B cell (primary cell): Measurements from ENCODE around the gene VPS39. TPM values are rescaled to one million over a fixed set of nuclear protein-coding genes. Genes with fewer than 3 reads are reported as not detected.

Experiments used
- ATAC-seq: fragments of 200-7000 bp; cut with Tn5 transposase; one replicate; pipeline ENCODE4 v1.10.0; 2021; ENCODE audit warnings: low read depth, mild to moderate bottlenecking, moderate number of reproducible peaks, moderate library complexity
- CTCF ChIA-PET: fragments of 350-600 bp; sonication (Branson Sonifier 250); formaldehyde crosslinking; loops from one replicate; lab custom pipeline; 2021; ENCODE audit warnings: antibody characterized with exemption, inconsistent platforms; lab: Charles Lee
- POLR2A ChIA-PET: fragments of 350-600 bp; sonication (Branson Sonifier 250); formaldehyde crosslinking; loops from one replicate; lab custom pipeline; 2021; ENCODE audit warnings: antibody characterized with exemption; lab: Charles Lee
- DNase-seq: peaks from one replicate; pipeline ENCODE4 v3.0.0; 2013
- H2AFZ ChIP-seq: 2 replicates; pipeline ENCODE4 v1.6.1; 2012; ENCODE audit warnings: mild to moderate bottlenecking, low read depth, low read length; ENCODE audit not compliant: insufficient read depth, poor library complexity, severe bottlenecking
- H3K27ac ChIP-seq, 2 donors: 1 replicate in 1 of 2; 2 replicates in 1 of 2; pipeline ENCODE4 v1.5.1; 2012 to 2013; ENCODE audit warnings: low read length in 2 of 2, mild to moderate bottlenecking in 2 of 2, moderate library complexity in 1 of 2
- H3K27me3 ChIP-seq, 4 experiments: fragments of 200-600 bp in 1 of 4; sonication (generic) in 1 of 4; replicated peaks in 1 of 4; 1 replicate in 2 of 4; 2 replicates in 2 of 4; pipeline versions ENCODE4 v1.6.1 to v1.7.0; 2013 to 2016; ENCODE audit warnings: low read length in 3 of 4, mild to moderate bottlenecking in 2 of 4, mixed read lengths in 1 of 4, moderate library complexity in 1 of 4; ENCODE audit not compliant: insufficient read depth in 4 of 4, control insufficient read depth in 3 of 4; ENCODE audit errors: control extremely low read depth in 1 of 4
- H3K36me3 ChIP-seq, 2 experiments: replicated peaks in 1 of 2; 1 replicate in 1 of 2; 2 replicates in 1 of 2; pipeline versions ENCODE4 v1.6.1 to v1.7.1; 2013; ENCODE audit warnings: low read length in 1 of 2; ENCODE audit not compliant: insufficient read depth in 2 of 2, control insufficient read depth in 1 of 2; ENCODE audit errors: control extremely low read depth in 1 of 2, extremely low read depth in 1 of 2
- H3K4me1 ChIP-seq, 2 donors: fragments of 200-600 bp in 1 of 2; sonication (generic) in 1 of 2; 1 replicate in 1 of 2; 2 replicates in 1 of 2; pipeline versions ENCODE4 v1.5.1 to v1.6.1; 2013 to 2017; ENCODE audit warnings: low read length in 2 of 2; ENCODE audit not compliant: control insufficient read depth in 2 of 2, insufficient read depth in 2 of 2
- H3K4me2 ChIP-seq: replicated peaks from 2 replicates; pipeline ENCODE3; 2012; ENCODE audit warnings: mild to moderate bottlenecking, low read depth, low read length; ENCODE audit not compliant: poor library complexity, severe bottlenecking
- H3K4me3 ChIP-seq, 5 experiments: fragments of 200-600 bp in 1 of 5; sonication (generic) in 1 of 5; 1 replicate in 3 of 5; 2 replicates in 2 of 5; pipeline versions ENCODE4 v1.5.1 to v1.7.0; 2011 to 2016; ENCODE audit warnings: low read length in 4 of 5, mild to moderate bottlenecking in 4 of 5, low read depth in 2 of 5, control low read depth in 1 of 5, moderate library complexity in 1 of 5; ENCODE audit not compliant: insufficient read depth in 1 of 5; ENCODE audit errors: control extremely low read depth in 1 of 5, extremely low read depth in 1 of 5
- H3K79me2 ChIP-seq: fragments of 200-600 bp; sonication (generic); one replicate; pipeline ENCODE4 v1.6.0; 2016; ENCODE audit warnings: low read length; ENCODE audit not compliant: control insufficient read depth, insufficient read depth
- H3K9ac ChIP-seq: fragments of 200-600 bp; sonication (generic); 2 replicates; pipeline ENCODE4 v1.6.1; 2017; ENCODE audit warnings: mild to moderate bottlenecking, low read length, moderate library complexity
- H3K9me3 ChIP-seq, 3 donors: one replicate each; pipeline versions ENCODE4 v1.6.1 to v1.7.1; 2013; ENCODE audit warnings: low read length in 2 of 3; ENCODE audit not compliant: control insufficient read depth in 2 of 3, insufficient read depth in 1 of 3; ENCODE audit errors: control extremely low read depth in 1 of 3
- H4K20me1 ChIP-seq: 2 replicates; pipeline ENCODE4 v1.6.0; 2012; ENCODE audit warnings: mild to moderate bottlenecking, low read length; ENCODE audit not compliant: insufficient read depth, control insufficient read depth, poor library complexity, severe bottlenecking
- H3K27ac Mint-ChIP-seq: one replicate; pipeline ENCODE4 v1.8.0; 2021; ENCODE audit warnings: mixed read lengths
- H3K27me3 Mint-ChIP-seq: one replicate; pipeline ENCODE4 v1.8.0; 2021; ENCODE audit warnings: mixed read lengths
- H3K4me1 Mint-ChIP-seq: one replicate; pipeline ENCODE4 v1.8.0; 2021; ENCODE audit warnings: mixed read lengths
- H3K4me3 Mint-ChIP-seq: one replicate; pipeline ENCODE4 v1.8.0; 2021; ENCODE audit warnings: mixed read lengths
- H3K9me3 Mint-ChIP-seq: one replicate; pipeline ENCODE4 v1.8.0; 2022; ENCODE audit warnings: mixed read lengths; ENCODE audit not compliant: insufficient read depth
- EZH2 ChIP-seq: IDR thresholded peaks from 2 replicates; pipeline ENCODE4 v1.6.1; 2012; ENCODE audit warnings: borderline replicate concordance, low read depth, mild to moderate bottlenecking, moderate library complexity, low read length; ENCODE audit not compliant: insufficient read depth, poor library complexity, severe bottlenecking
- WGBS: methylation state at CpG from one replicate; pipeline ENCODE4 v1.1.5; 2013; ENCODE audit warnings: missing lambda C conversion rate; ENCODE audit not compliant: insufficient coverage; 5-methylcytosine and 5-hydroxymethylcytosine counted together
- intact Hi-C: fragments of 100-400 bp; cut with micrococcal nuclease; formaldehyde crosslinking; loops from one replicate; pipeline ENCODE4 v1.10.0; 2022
- polyA plus RNA-seq: library from polyadenylated mRNA; depleted of rRNA; stranded (reverse); fragments of >200 nt; gene quantifications from 2 replicates; pipeline ENCODE4 v1.2.3, GENCODE V29; 2012
- total RNA-seq, 2 donors: library from RNA; stranded (reverse); fragments of 120-200 nt in 1 of 2; gene quantifications; 1 replicate in 1 of 2; 2 replicates in 1 of 2; pipeline versions ENCODE4 v1.2.3 to v1.2.4, GENCODE V29; 2013 to 2022
- TF ChIP-seq, protein P1 (sequence below): fragments of 200-600 bp; IDR thresholded peaks from one replicate; pipeline ENCODE4 v1.8.0; 2022; ENCODE audit warnings: antibody characterized with exemption, mild to moderate bottlenecking

The VPS39 gene
- total and polyA plus RNA-seq, 2 donors (not counting 1 experiment from before 2014, with no cell fraction given): 82.8 to 145 TPM

GRCh38 chr15:42193383-42193782 is 14.7 kb downstream of the VPS39 start:
- Histone ChIP-seq H3K9ac (no peak overlapping the region), H3K4me2 (no peak overlapping the region), H3K36me3 (peaks cover 14 to 38% of the 10 kb centered on the region in 2 experiments), H3K4me3 (no peak overlapping the region), H3K27ac (no peak overlapping the region), H4K20me1 (peaks cover 11% of the 10 kb centered on the region), H3K9me3 (no peaks in the 10 kb centered on the region), H3K79me2 (peaks cover 13% of the 10 kb centered on the region), H3K27me3 (no peaks in the 10 kb centered on the region), H2AFZ (no peak overlapping the region), H3K4me1 (peaks cover 0 to 8% of the 10 kb centered on the region in 2 donors)
- H3K27ac Mint-ChIP-seq: no peak overlapping the region
- H3K9me3 Mint-ChIP-seq: no peaks in the 10 kb centered on the region
- intact Hi-C loops: no loop called here
- H3K4me1 Mint-ChIP-seq: peaks cover 18% of the 10 kb centered on the region
- no peak for DNase-seq
- WGBS: no CpG with 5 or more reads among the region's 3 CpGs
- no peak for ATAC-seq
- ChIA-PET POLR2A (no interaction called here), CTCF (no interaction called here)
- no peak overlapping the region for H3K4me3 Mint-ChIP-seq
- H3K27me3 Mint-ChIP-seq: no peaks in the 10 kb centered on the region
- TF ChIP-seq, protein P1, sequence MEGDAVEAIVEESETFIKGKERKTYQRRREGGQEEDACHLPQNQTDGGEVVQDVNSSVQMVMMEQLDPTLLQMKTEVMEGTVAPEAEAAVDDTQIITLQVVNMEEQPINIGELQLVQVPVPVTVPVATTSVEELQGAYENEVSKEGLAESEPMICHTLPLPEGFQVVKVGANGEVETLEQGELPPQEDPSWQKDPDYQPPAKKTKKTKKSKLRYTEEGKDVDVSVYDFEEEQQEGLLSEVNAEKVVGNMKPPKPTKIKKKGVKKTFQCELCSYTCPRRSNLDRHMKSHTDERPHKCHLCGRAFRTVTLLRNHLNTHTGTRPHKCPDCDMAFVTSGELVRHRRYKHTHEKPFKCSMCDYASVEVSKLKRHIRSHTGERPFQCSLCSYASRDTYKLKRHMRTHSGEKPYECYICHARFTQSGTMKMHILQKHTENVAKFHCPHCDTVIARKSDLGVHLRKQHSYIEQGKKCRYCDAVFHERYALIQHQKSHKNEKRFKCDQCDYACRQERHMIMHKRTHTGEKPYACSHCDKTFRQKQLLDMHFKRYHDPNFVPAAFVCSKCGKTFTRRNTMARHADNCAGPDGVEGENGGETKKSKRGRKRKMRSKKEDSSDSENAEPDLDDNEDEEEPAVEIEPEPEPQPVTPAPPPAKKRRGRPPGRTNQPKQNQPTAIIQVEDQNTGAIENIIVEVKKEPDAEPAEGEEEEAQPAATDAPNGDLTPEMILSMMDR: no peak
- no peak for TF ChIP-seq EZH2

GRCh38 chr15:42191610-42192346 is 16.3 kb downstream of the VPS39 start:
- DNase-seq: peak; percentile 20
- Mint-ChIP-seq H3K4me1 (peaks cover 18% of the 10 kb centered on the region), H3K9me3 (no peaks in the 10 kb centered on the region), H3K27ac (peak overlapping the region; percentile 54), H3K27me3 (no peaks in the 10 kb centered on the region), H3K4me3 (peak overlapping the region; percentile 42)
- Histone ChIP-seq H3K4me2 (no peak overlapping the region), H3K4me3 (no peak overlapping the region), H3K79me2 (peaks cover 8% of the 10 kb centered on the region), H3K9ac (no peak overlapping the region), H4K20me1 (peaks cover 5% of the 10 kb centered on the region), H3K4me1 (peaks cover 0 to 8% of the 10 kb centered on the region in 2 donors), H3K27ac (no peak overlapping the region), H3K36me3 (peaks cover 18 to 47% of the 10 kb centered on the region in 2 experiments), H3K9me3 (no peaks in the 10 kb centered on the region), H3K27me3 (no peaks in the 10 kb centered on the region), H2AFZ (no peak overlapping the region)
- ATAC-seq: peak; percentile 24
- ChIA-PET CTCF (interaction anchor here (0.8 to 1.2 kb wide), 2 partner anchors 9 to 53 kb away, joined by 3 read pairs; no protein-coding TSS in a partner anchor), POLR2A (no interaction called here)
- intact Hi-C loops: no loop called here
- WGBS: 78% methylated on average over 5 of the region's 8 CpGs
- no peak for TF ChIP-seq EZH2
- TF ChIP-seq, protein P1: no peak
